ENCODE results near the gene AQP12A. TPM values are rescaled to one million over a fixed set of nuclear protein-coding genes. Genes with fewer than 3 reads are reported as not detected.

Gene AQP12A
- total RNA-seq, 2 experiments from 2014 or later: not detected

DNA sequence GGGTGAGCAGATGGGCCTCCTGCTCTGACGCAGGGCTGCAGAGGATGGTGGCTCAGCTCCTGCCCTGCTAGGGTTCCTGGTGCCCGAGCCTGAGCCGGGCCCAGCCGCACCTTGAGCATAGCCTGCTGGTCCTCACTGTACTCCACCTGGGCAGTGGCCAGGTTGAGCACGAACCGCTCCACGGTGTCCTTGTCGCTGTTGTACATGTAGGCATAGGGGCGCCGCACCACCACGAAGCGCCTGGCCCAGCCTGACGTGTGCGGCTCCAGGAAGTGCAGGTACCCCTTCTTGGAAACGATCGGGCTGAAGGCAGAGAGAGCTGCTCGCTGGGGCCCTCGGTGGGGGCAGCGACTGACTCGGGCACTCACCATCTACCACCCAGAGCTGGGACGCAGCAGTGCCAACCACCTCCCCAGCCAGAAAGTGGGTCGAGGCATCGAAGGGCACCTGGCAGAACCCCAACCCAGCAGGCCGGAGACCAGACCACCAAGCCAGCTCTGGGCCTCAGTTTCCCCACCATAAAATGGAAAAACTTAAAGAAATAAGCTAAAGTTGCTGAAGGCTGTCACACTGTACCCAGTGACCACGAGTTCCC is 27.3 kb downstream of the AQP12A start:
- no peak for DNase-seq
- Mint-ChIP-seq H3K4me3 (no peak overlapping the region), H3K36me3 (ENCODE audit: low read depth) (no peaks in the 10 kb centered on the region), H3K9me3 (no peaks in the 10 kb centered on the region), H3K27me3 (no peaks in the 10 kb centered on the region), H3K4me1 (ENCODE audit: low read depth) (no peaks in the 10 kb centered on the region), H3K27ac (no peak overlapping the region)
- ChIA-PET POLR2A (no interaction called here), CTCF (no interaction called here)
- ATAC-seq: no peak
- TF ChIP-seq, protein P1, sequence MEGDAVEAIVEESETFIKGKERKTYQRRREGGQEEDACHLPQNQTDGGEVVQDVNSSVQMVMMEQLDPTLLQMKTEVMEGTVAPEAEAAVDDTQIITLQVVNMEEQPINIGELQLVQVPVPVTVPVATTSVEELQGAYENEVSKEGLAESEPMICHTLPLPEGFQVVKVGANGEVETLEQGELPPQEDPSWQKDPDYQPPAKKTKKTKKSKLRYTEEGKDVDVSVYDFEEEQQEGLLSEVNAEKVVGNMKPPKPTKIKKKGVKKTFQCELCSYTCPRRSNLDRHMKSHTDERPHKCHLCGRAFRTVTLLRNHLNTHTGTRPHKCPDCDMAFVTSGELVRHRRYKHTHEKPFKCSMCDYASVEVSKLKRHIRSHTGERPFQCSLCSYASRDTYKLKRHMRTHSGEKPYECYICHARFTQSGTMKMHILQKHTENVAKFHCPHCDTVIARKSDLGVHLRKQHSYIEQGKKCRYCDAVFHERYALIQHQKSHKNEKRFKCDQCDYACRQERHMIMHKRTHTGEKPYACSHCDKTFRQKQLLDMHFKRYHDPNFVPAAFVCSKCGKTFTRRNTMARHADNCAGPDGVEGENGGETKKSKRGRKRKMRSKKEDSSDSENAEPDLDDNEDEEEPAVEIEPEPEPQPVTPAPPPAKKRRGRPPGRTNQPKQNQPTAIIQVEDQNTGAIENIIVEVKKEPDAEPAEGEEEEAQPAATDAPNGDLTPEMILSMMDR (IDR thresholded peaks at IDR 0.05): no peak
- intact Hi-C loops (cut with micrococcal nuclease): no loop called here

DNA sequence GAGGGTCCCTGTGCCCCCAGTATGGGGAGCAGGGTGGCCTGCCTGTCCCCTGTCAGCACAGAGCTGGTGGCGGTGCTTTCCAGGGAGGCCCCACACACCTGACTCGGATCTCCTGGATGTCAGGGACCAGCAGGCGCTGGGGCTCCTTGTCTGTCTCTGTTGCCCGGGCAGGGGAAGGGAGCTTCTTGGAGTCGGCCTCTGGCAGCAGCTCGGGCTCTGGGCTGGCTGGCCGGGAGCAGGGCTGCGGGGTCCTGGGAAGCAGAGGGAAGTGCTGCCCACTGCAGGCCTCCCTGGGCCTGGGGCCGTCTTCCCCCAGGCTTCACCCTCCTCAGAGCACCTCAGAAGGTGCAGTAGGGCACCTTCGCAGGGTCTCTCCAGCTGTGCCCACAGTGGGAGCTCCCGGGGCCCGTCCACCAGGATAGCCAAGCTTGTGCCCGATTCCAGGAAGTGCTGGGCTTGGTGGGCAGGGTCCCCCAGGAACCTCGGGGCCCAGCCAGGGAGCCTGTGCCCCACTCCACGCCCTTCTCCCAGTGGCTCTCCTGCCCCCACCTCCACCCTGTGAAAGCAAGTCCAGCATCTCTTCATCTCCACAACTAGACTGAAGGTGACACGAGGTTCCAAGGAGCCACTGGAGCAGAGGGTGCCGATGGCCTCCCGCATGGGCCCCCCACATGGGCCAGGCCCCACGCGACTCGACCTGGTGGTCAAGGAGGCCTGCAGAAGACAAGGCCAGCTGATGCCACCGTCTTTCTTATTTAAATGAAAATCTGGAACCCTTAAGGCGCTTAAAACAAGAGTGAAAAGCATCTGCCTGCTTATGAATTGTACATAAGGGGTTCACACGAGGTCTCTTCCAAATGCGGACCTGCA is 28.2 kb downstream of the AQP12A start:
- Mint-ChIP-seq H3K36me3 (ENCODE audit: low read depth) (no peaks in the 10 kb centered on the region), H3K4me1 (ENCODE audit: low read depth) (no peaks in the 10 kb centered on the region), H3K4me3 (no peak overlapping the region), H3K9me3 (no peaks in the 10 kb centered on the region), H3K27ac (no peak overlapping the region), H3K27me3 (no peaks in the 10 kb centered on the region)
- ATAC-seq: no peak
- ChIA-PET POLR2A (no interaction called here), CTCF (no interaction called here)
- TF ChIP-seq, protein P1 (IDR thresholded peaks at IDR 0.05): no peak
- no peak for DNase-seq
- intact Hi-C loops (cut with micrococcal nuclease): no loop called here

DNA sequence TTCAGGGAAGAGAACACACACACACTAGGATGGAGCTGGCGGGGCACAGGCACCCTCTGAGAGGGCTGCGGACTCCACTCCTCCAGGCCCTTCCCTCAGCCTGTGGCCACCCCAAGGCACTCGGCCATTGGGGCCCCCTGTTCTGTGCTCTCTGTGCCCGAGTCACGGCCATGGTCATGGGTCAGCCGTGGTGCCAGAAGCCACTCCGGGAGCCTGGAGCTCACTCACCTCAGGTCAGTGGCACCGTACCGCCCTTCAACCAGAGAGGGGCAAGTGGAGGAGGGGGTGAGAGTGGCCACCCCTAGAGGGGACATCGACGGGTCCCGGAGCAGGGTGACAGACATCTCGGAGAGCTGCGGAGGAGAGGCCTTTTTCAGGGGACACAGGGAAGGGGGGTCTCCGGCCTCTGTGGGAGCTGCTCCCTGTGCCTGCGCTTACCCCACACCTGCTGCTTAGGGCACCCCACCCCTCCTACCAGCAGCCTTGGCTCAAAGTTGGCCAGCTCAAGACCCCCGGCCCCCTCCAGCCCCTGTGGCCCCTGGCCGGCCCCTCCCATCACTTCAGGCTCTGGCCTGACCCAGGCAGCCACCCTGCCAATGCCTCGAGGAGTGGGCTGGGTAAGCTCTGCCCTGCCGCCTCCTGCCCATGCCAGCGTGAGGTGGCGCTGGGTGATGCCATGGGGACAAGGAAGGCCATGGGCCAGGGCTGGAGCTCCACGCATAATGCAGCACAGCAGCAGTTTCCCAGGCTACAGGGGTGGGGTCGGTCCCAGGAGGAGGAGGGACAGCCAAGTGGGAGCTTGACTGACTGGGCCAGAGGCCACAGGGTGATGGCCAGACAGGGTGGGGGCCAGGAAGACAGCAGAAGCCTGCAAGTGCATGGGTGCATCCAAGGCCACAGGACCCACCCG is 29.3 kb downstream of the AQP12A start:
- Mint-ChIP-seq H3K27me3 (no peaks in the 10 kb centered on the region), H3K9me3 (no peaks in the 10 kb centered on the region), H3K4me3 (no peak overlapping the region), H3K27ac (no peak overlapping the region), H3K36me3 (ENCODE audit: low read depth) (no peaks in the 10 kb centered on the region), H3K4me1 (ENCODE audit: low read depth) (no peaks in the 10 kb centered on the region)
- ATAC-seq (no peak), DNase-seq (no peak)
- ChIA-PET CTCF (no interaction called here), POLR2A (no interaction called here)
- TF ChIP-seq, protein P1 (IDR thresholded peaks at IDR 0.05): no peak
- intact Hi-C loops (cut with micrococcal nuclease): no loop called here

DNA sequence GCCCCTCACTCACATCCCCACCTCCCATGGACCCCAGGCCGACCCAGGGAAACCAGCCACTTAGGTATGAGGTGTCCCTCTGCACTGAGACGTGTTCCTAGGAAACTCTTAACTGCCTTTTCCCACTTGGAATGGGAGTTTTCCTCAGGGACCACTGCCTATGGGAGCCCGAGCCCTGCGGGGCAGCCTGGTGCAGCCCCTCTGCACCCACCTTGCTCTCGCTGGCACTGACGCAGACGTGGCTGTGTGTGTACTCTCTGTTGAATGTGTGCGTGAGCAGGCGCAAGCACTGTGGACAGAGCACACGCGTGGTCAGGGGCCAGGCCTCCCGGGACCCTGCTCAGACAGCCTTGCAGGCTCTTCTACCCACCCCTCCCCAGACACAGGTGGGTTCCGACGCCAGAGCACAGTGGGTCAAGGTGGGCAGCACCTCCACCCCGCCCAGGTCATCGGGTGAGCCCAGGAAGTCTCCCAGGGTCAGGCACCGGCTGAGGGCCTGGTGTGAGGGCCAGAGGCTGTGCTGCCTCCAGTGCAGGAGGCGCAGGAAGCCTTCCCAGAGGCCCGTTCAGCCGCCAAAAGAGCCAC is 30.0 kb downstream of the AQP12A start:
- POLR2A ChIA-PET: no interaction called here
- CTCF ChIA-PET: no interaction called here

More for the DNA sequence above, 30.0 kb downstream of the AQP12A start:
- no peaks in the 10 kb centered on the region for H3K4me1 Mint-ChIP-seq (ENCODE audit: low read depth)
- no peaks in the 10 kb centered on the region for H3K9me3 Mint-ChIP-seq
- no peaks in the 10 kb centered on the region for H3K36me3 Mint-ChIP-seq (ENCODE audit: low read depth)
- TF ChIP-seq, protein P1 (IDR thresholded peaks at IDR 0.05): no peak
- no peaks in the 10 kb centered on the region for H3K27me3 Mint-ChIP-seq
- no peak for DNase-seq
- no peak for ATAC-seq
- intact Hi-C loops (cut with micrococcal nuclease): no loop called here
- H3K4me3 Mint-ChIP-seq: no peak overlapping the region
- H3K27ac Mint-ChIP-seq: no peak overlapping the region
